Right lobe of liver (tissue), 6 donors: ENCODE measurements around the gene CDA. TPM values are rescaled to one million over a fixed set of nuclear protein-coding genes. Genes with fewer than 3 reads are reported as not detected.
A peak's percentile ranks its signal among the peaks of the same experiment; 100 is the strongest.

Experiments used
- ATAC-seq, 4 donors: fragments of 200-7000 bp; cut with Tn5 transposase; one replicate each; pipeline ENCODE4 v1.9.1; 2020; ENCODE audit warnings: mild to moderate bottlenecking in 4 of 4, moderate library complexity in 4 of 4
- DNase-seq, 3 donors: peaks; one replicate each; pipeline ENCODE4 v3.0.0-alpha.2; 2020
- H3K27ac ChIP-seq, 3 donors: fragments of 200-600 bp; one replicate each; pipeline ENCODE4 v1.8.0; 2022
- H3K27me3 ChIP-seq, 2 donors: fragments of 200-600 bp; one replicate each; pipeline ENCODE4 v1.8.0; 2022
- H3K36me3 ChIP-seq, 4 donors: fragments of 200-600 bp; sonication (generic) in 1 of 4; one replicate each; pipeline versions ENCODE4 v1.5.1 to v1.8.0; 2017 to 2022; ENCODE audit warnings: control low read depth in 1 of 4
- H3K4me1 ChIP-seq, 4 donors: fragments of 200-600 bp; sonication (generic) in 1 of 4; one replicate each; pipeline versions ENCODE4 v1.5.1 to v1.8.0; 2017 to 2022; ENCODE audit warnings: control low read depth in 1 of 4
- H3K4me3 ChIP-seq, 3 donors: fragments of 200-600 bp; one replicate each; pipeline ENCODE4 v1.8.0; 2022
- H3K9me3 ChIP-seq, 4 donors: fragments of 200-600 bp; sonication (generic) in 1 of 4; one replicate each; pipeline versions ENCODE4 v1.5.1 to v1.8.0; 2017 to 2022; ENCODE audit warnings: control low read depth in 1 of 4
- POLR2A ChIP-seq: fragments of 450-650 bp; IDR thresholded peaks from one replicate; pipeline ENCODE4 v1.6.1; 2017; ENCODE audit warnings: antibody characterized with exemption, mild to moderate bottlenecking
- WGBS: methylation state at CpG from one replicate; pipeline ENCODE4 v1.1.6; 2018; ENCODE audit warnings: low coverage, low lambda C conversion rate; ENCODE audit not compliant: insufficient coverage; ENCODE audit errors: missing lambda C conversion rate; 5-methylcytosine and 5-hydroxymethylcytosine counted together
- intact Hi-C, 2 donors: fragments of 100-400 bp; cut with DNase I; formaldehyde crosslinking; loops; one replicate each; pipeline versions ENCODE4 v1.11.2 to v1.14.1; 2022
- total RNA-seq, 6 experiments: library from RNA; depleted of rRNA in 2 of 6; stranded (reverse); fragments of >200 nt in 2 of 6; fragmentation: NEBNext Ultra II Directional in 3 of 6; extraction: Animal tissue kit (Norgen Biotek cat#: 25700) in 3 of 6; gene quantifications; one replicate each; pipeline versions ENCODE4 v1.1.0 to v1.2.4, GENCODE V29; 2016 to 2023
- TF ChIP-seq, protein P1 (sequence below), 4 donors: fragments of 200-600 bp in 3 of 4; fragments of 450-650 bp in 1 of 4; IDR thresholded peaks; one replicate each; pipeline versions ENCODE4 v1.5.1 to v1.8.0; 2016 to 2022; ENCODE audit warnings: antibody characterized with exemption in 4 of 4, mild to moderate bottlenecking in 2 of 4
- donor health status: DM: no; HTN: yes; CAD: no.
- donor health status: DM: no; HTN: no; CAD: no.
- donor health status: DM: no; HTN: no; CAD: no.
- donor health status: DM: no; HTN: yes; CAD: no.
- donor health status: DM: no; HTN: yes; CAD: no.

CDA gene
- total RNA-seq, 6 experiments from 2014 or later, result 12.6 to 33.8 (median 24.5) TPM

DNA sequence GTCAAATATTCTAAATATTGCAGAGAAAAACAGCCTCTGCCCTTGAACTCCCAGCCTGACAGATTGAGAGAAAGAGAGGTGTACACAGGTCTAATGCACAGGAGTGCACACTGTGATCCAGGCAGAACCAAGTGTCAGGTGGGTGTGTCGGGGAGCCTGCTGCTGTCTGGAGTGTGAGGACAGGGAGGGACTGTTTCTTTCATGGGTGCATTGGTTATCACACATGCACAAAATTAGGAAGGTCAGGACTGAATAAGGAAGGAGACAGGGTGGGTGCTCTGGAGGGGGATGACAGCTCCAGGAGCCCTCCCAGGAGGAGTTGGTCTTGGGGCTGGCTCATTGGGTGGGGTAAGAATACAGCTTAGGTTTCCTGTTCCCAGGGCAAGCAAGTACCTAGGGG is 31.1 kb downstream of the CDA start:
- Histone ChIP-seq H3K36me3 (peaks cover 0 to 16% (median 7%) of the 10 kb centered on the region in 4 donors), H3K27ac (no peak overlapping the region), H3K4me3 (no peak overlapping the region), H3K27me3 (no peaks in the 10 kb centered on the region), H3K9me3 (no peaks in the 10 kb centered on the region), H3K4me1 (peaks cover 0 to 12% (median 0%) of the 10 kb centered on the region in 4 donors)
- peak in 2 of 4 donors; percentile 13 to 32 for ATAC-seq
- intact Hi-C loops, result no loop called here
- no peak for DNase-seq
- WGBS, result 100% methylated on average over 1 of the region's 1 CpG
- TF ChIP-seq, protein P1, sequence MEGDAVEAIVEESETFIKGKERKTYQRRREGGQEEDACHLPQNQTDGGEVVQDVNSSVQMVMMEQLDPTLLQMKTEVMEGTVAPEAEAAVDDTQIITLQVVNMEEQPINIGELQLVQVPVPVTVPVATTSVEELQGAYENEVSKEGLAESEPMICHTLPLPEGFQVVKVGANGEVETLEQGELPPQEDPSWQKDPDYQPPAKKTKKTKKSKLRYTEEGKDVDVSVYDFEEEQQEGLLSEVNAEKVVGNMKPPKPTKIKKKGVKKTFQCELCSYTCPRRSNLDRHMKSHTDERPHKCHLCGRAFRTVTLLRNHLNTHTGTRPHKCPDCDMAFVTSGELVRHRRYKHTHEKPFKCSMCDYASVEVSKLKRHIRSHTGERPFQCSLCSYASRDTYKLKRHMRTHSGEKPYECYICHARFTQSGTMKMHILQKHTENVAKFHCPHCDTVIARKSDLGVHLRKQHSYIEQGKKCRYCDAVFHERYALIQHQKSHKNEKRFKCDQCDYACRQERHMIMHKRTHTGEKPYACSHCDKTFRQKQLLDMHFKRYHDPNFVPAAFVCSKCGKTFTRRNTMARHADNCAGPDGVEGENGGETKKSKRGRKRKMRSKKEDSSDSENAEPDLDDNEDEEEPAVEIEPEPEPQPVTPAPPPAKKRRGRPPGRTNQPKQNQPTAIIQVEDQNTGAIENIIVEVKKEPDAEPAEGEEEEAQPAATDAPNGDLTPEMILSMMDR (IDR thresholded peaks at IDR 0.05), result no peak
- TF ChIP-seq POLR2A, result no peak

DNA sequence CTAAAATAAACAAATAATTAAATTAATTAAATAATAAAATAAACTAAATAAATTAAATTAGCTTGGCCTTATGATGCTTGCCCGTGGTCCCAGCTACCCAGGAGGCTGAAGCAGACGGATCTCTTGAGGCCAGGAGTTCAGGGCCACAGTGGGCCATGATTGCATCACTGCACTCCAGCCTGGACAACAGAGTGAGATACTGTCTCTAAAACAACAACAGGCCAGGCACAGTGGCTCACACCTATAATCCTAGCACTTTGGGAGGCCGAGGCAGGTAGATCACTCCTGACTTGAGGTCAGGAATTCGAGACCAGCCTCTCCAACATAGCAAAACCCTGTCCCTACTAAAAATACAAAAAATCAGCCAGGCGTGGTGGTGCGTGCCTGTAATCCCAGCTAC is 32.1 kb downstream of the CDA start:
- 30% methylated on average over 2 of the region's 6 CpGs for WGBS

DNA sequence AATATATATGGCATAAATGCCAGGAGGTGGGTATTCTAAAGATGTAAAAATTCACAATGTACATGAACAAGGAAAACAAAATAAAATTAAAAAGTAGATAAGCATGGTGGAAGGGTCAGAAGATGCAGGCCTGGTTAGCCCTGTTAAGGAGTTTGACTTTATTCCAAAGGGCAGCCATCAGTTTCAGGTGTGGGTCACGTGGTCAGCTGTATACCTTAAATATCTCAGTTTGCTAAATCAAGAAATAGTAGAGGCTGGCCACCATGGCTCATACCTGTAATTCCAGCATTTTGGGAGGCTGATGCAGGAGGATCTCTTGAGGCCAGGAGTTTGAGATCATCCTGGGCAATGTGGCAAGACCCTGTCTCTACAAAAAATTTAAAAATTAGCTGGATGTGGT is 35.8 kb downstream of the CDA start:
- no peaks in the 10 kb centered on the region for H3K27me3 ChIP-seq
- H3K36me3 ChIP-seq, result no peaks in the 10 kb centered on the region
- H3K4me3 ChIP-seq, result no peak overlapping the region
- WGBS, result 77% methylated on average over 1 of the region's 1 CpG
- no peak overlapping the region for H3K27ac ChIP-seq
- intact Hi-C loops, result no loop called here
- H3K9me3 ChIP-seq, result no peaks in the 10 kb centered on the region
- no peak for TF ChIP-seq POLR2A
- TF ChIP-seq, protein P1 (IDR thresholded peaks at IDR 0.05), result no peak
- DNase-seq, result no peak
- ATAC-seq, result no peak
- no peaks in the 10 kb centered on the region for H3K4me1 ChIP-seq

More for the DNA sequence above, 32.1 kb downstream of the CDA start:
- Histone ChIP-seq H3K4me1 (peaks cover 0 to 5% (median 0%) of the 10 kb centered on the region in 4 donors), H3K27ac (no peak overlapping the region), H3K4me3 (no peak overlapping the region), H3K9me3 (no peaks in the 10 kb centered on the region), H3K36me3 (peaks cover 0 to 16% (median 7%) of the 10 kb centered on the region in 4 donors), H3K27me3 (no peaks in the 10 kb centered on the region)
- TF ChIP-seq POLR2A, result no peak
- TF ChIP-seq, protein P1 (IDR thresholded peaks at IDR 0.05), result no peak
- no peak for DNase-seq
- peak in 1 of 4 donors; percentile 43 for ATAC-seq
- intact Hi-C loops, result no loop called here

DNA sequence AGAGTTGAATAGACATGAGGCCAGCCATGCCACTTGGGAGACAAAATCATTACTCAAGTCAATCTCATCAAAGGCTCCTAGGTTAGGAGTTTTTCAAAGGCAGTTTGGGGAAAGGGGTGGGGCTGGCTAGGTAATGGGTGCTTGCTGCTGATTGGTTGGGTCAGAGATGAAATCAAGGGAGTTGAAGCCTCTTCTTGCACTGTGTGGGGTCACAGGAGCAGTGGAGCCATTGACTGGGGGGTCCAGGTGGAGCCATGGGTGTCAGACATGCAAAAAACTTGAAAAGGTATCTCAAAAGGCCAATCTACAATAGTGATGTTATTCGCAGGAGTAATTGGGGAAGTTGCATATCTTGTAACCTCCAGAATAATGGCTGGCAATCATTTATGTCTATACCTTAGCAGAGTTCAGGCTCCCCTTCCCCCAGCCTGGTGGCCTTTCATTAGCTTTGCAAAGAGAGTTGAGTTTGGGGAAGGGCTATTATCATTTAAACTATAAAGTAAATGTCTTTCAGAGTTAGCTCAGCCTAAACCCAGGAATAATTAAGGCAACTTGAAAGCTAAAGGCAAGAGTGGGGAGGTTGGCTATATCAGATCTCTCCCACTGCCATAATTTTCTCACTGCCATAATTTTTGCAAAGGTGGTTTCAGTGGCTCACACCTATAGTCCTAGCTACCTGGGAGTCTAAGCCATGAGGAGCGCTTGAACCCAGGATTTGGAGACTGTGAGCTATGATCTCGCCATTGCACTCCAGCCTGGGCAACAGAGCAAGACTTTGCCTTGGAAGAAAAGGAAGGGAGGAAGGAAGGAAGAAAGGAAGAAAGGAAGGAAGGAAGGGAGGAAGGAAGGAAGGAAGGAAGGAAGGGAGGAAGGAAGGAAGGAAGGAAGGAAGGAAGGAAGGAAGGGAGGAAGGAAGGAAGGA is 36.5 kb downstream of the CDA start:
- ATAC-seq, result no peak
- Histone ChIP-seq H3K36me3 (no peaks in the 10 kb centered on the region), H3K9me3 (no peaks in the 10 kb centered on the region), H3K4me3 (no peak overlapping the region), H3K4me1 (no peaks in the 10 kb centered on the region), H3K27me3 (no peaks in the 10 kb centered on the region), H3K27ac (no peak overlapping the region)
- 88% methylated on average over 2 of the region's 3 CpGs for WGBS
- intact Hi-C loops, result no loop called here
- DNase-seq, result no peak
- TF ChIP-seq, protein P1 (IDR thresholded peaks at IDR 0.05), result no peak
- TF ChIP-seq POLR2A, result no peak
